Chondrocyte (in vitro differentiated cells): ENCODE data around the gene BMP8A. TPM values are rescaled to one million over a fixed set of nuclear protein-coding genes. Genes with fewer than 3 reads are reported as not detected.

Source experiments
- DNase-seq: peaks from one replicate; pipeline ENCODE4 v3.0.0; 2021; ENCODE audit warnings: mixed read lengths, low spot score
- H3K27ac Mint-ChIP-seq: one replicate; pipeline ENCODE4 v1.8.0; 2021; ENCODE audit warnings: mild to moderate bottlenecking, moderate library complexity, mixed read lengths; ENCODE audit not compliant: unreplicated experiment
- H3K27me3 Mint-ChIP-seq: 2 replicates; pipeline ENCODE4 v1.8.0; 2021; ENCODE audit warnings: low read depth, mixed read lengths
- H3K36me3 Mint-ChIP-seq: 2 replicates; pipeline ENCODE4 v1.8.0; 2021; ENCODE audit warnings: low read depth, mixed read lengths
- H3K4me1 Mint-ChIP-seq: 2 replicates; pipeline ENCODE4 v1.8.0; 2021; ENCODE audit warnings: low read depth, mild to moderate bottlenecking, mixed read lengths
- H3K4me3 Mint-ChIP-seq: one replicate; pipeline ENCODE4 v1.8.0; 2021; ENCODE audit warnings: mild to moderate bottlenecking, moderate library complexity, mixed read lengths; ENCODE audit not compliant: unreplicated experiment
- H3K9me3 Mint-ChIP-seq: 2 replicates; pipeline ENCODE4 v1.8.0; 2021; ENCODE audit warnings: low read depth, mixed read lengths
- total RNA-seq: library from RNA; stranded (reverse); gene quantifications from 3 replicates; pipeline ENCODE4 v1.2.1, GENCODE V29; 2021
- TF ChIP-seq, protein P1 (sequence below): fragments of 200-600 bp; sonication (generic); IDR thresholded peaks from 2 replicates; pipeline ENCODE4 v1.5.0; 2021; ENCODE audit warnings: antibody characterized with exemption, mild to moderate bottlenecking, moderate library complexity

Gene BMP8A
- total RNA-seq, 1 donor from 2014 or later = 0.12 TPM

DNA sequence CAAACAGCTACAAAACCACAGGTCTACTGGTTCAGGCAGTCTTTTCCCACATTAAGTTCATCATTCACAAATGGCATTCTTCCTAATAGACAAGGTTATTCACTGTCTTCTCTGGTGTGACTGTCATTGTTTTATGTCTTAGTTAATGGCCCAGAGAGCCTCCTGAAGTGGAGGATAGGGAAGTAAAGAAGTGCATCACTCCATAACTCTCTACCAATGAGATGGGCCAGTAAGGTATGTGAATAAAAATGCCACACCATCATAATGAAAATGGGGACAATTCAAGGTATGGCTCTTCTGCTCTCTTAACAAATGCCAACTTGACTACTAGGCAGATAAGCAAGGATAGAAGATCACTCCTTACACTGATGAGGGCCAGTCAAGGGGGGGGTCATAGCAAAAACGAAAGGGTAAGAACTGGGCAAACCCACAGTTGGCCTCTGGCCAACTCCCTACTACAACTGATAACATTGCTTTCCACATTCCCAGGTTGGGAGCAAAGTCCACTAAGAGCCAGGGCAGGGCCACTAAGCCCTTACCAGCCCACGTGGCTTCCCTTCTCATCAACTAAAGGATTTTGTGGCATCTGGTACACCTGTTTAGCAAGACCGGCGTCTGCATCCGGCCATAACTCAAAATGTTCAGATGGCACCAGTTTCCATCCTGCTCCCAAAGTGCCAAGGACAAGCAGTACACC is 75.2 kb downstream of the BMP8A start:
- Mint-ChIP-seq H3K4me1 (peaks cover 2% of the 10 kb centered on the region), H3K27me3 (no peaks in the 10 kb centered on the region)

DNA sequence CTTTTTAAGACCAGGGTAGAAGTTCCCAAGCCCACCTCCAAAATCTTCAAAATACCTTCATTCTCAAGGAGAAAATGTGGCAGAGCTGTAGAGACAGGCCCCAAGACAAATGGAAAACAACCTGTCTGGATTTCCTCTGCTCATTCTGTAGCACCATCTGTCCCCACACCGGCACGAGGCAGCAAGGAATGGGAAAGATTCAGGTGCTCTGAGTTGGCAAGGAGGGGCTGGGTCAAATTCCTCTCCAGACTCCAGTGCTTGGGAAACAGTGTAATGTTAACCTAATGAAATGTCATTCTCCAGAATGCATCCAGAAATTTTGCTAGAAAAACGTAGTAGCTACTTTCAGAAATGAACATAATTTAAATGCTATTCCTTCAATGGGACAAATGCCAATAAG is 75.9 kb downstream of the BMP8A start:
- Mint-ChIP-seq H3K4me3 (no peak overlapping the region), H3K36me3 (peaks cover 66% of the 10 kb centered on the region), H3K9me3 (no peaks in the 10 kb centered on the region), H3K27me3 (no peaks in the 10 kb centered on the region), H3K4me1 (peaks cover 9% of the 10 kb centered on the region), H3K27ac (no peak overlapping the region)
- no peak for DNase-seq
- TF ChIP-seq, protein P1, sequence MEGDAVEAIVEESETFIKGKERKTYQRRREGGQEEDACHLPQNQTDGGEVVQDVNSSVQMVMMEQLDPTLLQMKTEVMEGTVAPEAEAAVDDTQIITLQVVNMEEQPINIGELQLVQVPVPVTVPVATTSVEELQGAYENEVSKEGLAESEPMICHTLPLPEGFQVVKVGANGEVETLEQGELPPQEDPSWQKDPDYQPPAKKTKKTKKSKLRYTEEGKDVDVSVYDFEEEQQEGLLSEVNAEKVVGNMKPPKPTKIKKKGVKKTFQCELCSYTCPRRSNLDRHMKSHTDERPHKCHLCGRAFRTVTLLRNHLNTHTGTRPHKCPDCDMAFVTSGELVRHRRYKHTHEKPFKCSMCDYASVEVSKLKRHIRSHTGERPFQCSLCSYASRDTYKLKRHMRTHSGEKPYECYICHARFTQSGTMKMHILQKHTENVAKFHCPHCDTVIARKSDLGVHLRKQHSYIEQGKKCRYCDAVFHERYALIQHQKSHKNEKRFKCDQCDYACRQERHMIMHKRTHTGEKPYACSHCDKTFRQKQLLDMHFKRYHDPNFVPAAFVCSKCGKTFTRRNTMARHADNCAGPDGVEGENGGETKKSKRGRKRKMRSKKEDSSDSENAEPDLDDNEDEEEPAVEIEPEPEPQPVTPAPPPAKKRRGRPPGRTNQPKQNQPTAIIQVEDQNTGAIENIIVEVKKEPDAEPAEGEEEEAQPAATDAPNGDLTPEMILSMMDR = no peak

More for the DNA sequence above, 75.2 kb downstream of the BMP8A start:
- TF ChIP-seq, protein P1 = no peak
- H3K27ac Mint-ChIP-seq = no peak overlapping the region
- no peaks in the 10 kb centered on the region for H3K9me3 Mint-ChIP-seq
- H3K36me3 Mint-ChIP-seq = peaks cover 66% of the 10 kb centered on the region
- H3K4me3 Mint-ChIP-seq = no peak overlapping the region
- no peak for DNase-seq

DNA sequence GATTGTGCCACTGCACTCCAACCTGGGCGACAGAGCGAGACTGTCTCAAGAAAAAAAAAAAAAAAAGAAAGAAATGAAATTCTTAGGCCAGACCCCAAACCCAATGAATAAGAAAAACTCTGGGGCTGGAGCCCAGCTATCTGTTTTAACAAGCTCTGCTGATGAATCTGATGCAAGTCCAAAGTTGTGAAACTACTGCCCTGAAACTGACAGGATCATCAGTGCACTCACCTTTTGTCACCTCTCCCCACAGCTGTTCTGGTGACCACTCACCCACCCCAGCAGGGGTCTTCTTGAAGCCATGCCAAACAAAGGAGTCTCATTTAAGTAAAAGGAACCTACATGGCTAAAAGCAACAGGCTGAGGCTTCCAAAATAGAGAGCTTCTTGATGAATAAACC is 76.8 kb downstream of the BMP8A start:
- H3K4me1 Mint-ChIP-seq = peaks cover 18% of the 10 kb centered on the region
- DNase-seq = no peak
- no peak overlapping the region for H3K27ac Mint-ChIP-seq
- H3K27me3 Mint-ChIP-seq = no peaks in the 10 kb centered on the region
- H3K9me3 Mint-ChIP-seq = no peaks in the 10 kb centered on the region
- no peak overlapping the region for H3K4me3 Mint-ChIP-seq
- TF ChIP-seq, protein P1 = no peak
- peaks cover 61% of the 10 kb centered on the region for H3K36me3 Mint-ChIP-seq

DNA sequence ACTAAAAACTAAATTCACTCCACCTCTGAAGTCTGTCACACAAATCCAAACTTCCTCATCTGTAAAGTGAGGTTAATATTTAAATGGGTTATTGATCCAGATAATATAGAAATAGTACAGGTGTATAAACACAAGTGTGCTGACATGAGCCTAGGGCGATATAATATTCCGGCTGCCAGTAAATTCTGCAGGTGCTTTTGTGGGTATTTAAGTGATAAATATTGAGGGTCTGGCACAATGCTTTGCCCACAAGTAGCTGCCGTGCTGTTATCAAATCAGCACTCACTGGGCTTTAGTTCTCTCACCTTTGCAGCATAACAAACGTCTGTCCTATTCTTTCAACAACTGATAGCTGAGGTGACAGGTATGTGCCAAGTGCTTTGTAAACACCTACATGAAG is 77.6 kb downstream of the BMP8A start:
- no peak overlapping the region for H3K27ac Mint-ChIP-seq
- DNase-seq = no peak
- H3K4me1 Mint-ChIP-seq = peaks cover 27% of the 10 kb centered on the region
- H3K9me3 Mint-ChIP-seq = no peaks in the 10 kb centered on the region
- TF ChIP-seq, protein P1 = no peak
- H3K36me3 Mint-ChIP-seq = peaks cover 61% of the 10 kb centered on the region
- H3K4me3 Mint-ChIP-seq = no peak overlapping the region
- no peaks in the 10 kb centered on the region for H3K27me3 Mint-ChIP-seq

DNA sequence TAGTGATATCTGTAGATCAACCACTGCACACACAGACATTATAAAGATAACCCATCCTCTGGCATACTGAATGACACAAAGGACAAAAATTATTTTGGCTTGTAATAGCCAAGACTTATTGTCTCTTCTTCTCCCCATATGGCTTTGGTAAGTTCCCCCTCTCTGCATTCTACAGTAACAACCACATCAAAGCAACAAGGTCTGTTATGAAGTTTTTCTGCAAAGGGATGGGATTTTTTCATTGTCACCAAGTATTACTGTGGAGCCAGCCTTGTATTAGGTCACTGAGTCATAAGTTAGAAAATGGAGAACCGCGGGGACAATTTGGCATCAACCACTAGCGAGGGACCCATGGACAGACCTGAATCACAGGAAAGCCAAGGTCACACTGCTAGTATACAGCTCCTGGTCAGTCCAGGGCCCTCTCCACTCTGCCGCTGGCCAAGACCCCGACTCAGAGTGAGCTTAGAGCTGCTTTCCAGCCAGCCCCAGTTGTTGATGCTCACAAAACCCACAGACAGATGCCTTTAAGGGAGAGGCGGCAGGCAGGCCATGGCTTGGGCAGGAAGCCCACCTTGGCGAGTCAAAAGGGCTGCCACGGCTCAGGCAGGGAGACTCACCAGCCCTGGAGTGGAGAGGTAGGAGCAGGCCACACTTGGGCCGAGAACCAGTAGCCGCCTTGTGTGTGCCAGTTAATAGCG is 79.2 kb downstream of the BMP8A start:
- TF ChIP-seq, protein P1 = no peak
- H3K9me3 Mint-ChIP-seq = no peaks in the 10 kb centered on the region
- peaks cover 42% of the 10 kb centered on the region for H3K4me1 Mint-ChIP-seq
- H3K36me3 Mint-ChIP-seq = peaks cover 58% of the 10 kb centered on the region
- H3K27ac Mint-ChIP-seq = no peak overlapping the region
- no peaks in the 10 kb centered on the region for H3K27me3 Mint-ChIP-seq
- no peak for DNase-seq
- H3K4me3 Mint-ChIP-seq = no peak overlapping the region
